GM12891 (cell line): Measurements from ENCODE around the gene KCNG1.

Experiments
- POLR2A ChIP-seq: IDR thresholded peaks from 2 replicates; pipeline ENCODE4 v1.6.1; 2011; ENCODE audit warnings: low read depth, low read length, control low read depth
- POLR2AphosphoS5 ChIP-seq: IDR thresholded peaks from 2 replicates; pipeline ENCODE4 v1.6.1; 2011; ENCODE audit warnings: low read depth, low read length, control low read depth
- POU2F2 ChIP-seq: IDR thresholded peaks from 2 replicates; pipeline ENCODE4 v1.6.1; 2011; ENCODE audit warnings: low read depth, mild to moderate bottlenecking, control low read depth, low read length, moderate library complexity
- SPI1 ChIP-seq: IDR thresholded peaks from 2 replicates; pipeline ENCODE4 v1.6.1; 2011; ENCODE audit warnings: low read depth, low read length, control low read depth
- TAF1 ChIP-seq: IDR thresholded peaks from 2 replicates; pipeline ENCODE4 v1.6.1; 2011; ENCODE audit warnings: low read depth, low read length, control low read depth

GRCh38 chr20:51044796-51045195, 21.9 kb upstream of the KCNG1 start:
- TF ChIP-seq TAF1 (no peak), POLR2A (no peak), SPI1 (no peak), POLR2AphosphoS5 (no peak), POU2F2 (no peak)
